Astrocyte (in vitro differentiated cells and primary cell): Measurements from ENCODE around the gene LAMB1. TPM values are rescaled to one million over a fixed set of nuclear protein-coding genes. Genes with fewer than 3 reads are reported as not detected.

Source experiments
- DNase-seq: peaks from one replicate; pipeline ENCODE4 v3.0.0-alpha.2; 2010; ENCODE audit warnings: low read depth
- FAIRE-seq: peaks from 2 replicates; lab custom pipeline; 2011; peaks lifted over from hg19 to GRCh38; lab: Jason Lieb, UNC
- H2AFZ ChIP-seq: 2 replicates; pipeline ENCODE4 v1.6.0; 2012; ENCODE audit warnings: low read depth, low read length, inconsistent platforms
- H3K27ac ChIP-seq: 2 replicates; pipeline ENCODE4 v1.5.1; 2011; ENCODE audit warnings: low read depth, low read length, inconsistent platforms
- H3K27me3 ChIP-seq: 2 replicates; pipeline ENCODE4 v1.6.0; 2011; ENCODE audit warnings: low read length, inconsistent platforms; ENCODE audit not compliant: insufficient read depth
- H3K36me3 ChIP-seq: 2 replicates; pipeline ENCODE4 v1.5.1; 2011; ENCODE audit warnings: low read length, inconsistent platforms; ENCODE audit not compliant: insufficient read depth
- H3K4me1 ChIP-seq: 2 replicates; pipeline ENCODE4 v1.5.1; 2011; ENCODE audit warnings: low read length, inconsistent platforms; ENCODE audit not compliant: insufficient read depth
- H3K4me2 ChIP-seq: 2 replicates; pipeline ENCODE4 v1.6.0; 2012; ENCODE audit warnings: low read length, inconsistent platforms
- H3K4me3 ChIP-seq: 2 replicates; pipeline ENCODE4 v1.5.1; 2011; ENCODE audit warnings: low read depth, mild to moderate bottlenecking, low read length, inconsistent platforms; ENCODE audit not compliant: insufficient read depth
- H3K79me2 ChIP-seq: 2 replicates; pipeline ENCODE4 v1.6.0; 2012; ENCODE audit warnings: mild to moderate bottlenecking, low read length, inconsistent platforms; ENCODE audit not compliant: insufficient read depth
- H3K9ac ChIP-seq: 2 replicates; pipeline ENCODE4 v1.6.0; 2012; ENCODE audit warnings: mild to moderate bottlenecking, low read length, inconsistent platforms
- H3K9me3 ChIP-seq: 2 replicates; pipeline ENCODE4 v1.5.1; 2012; ENCODE audit warnings: low read depth, mild to moderate bottlenecking, low read length, inconsistent platforms; ENCODE audit not compliant: insufficient read depth
- H4K20me1 ChIP-seq: 2 replicates; pipeline ENCODE4 v1.6.0; 2012; ENCODE audit warnings: low read length, inconsistent platforms; ENCODE audit not compliant: insufficient read depth
- H3K27ac Mint-ChIP-seq: one replicate; pipeline ENCODE4 v1.8.0; 2021; ENCODE audit warnings: mild to moderate bottlenecking, mixed read lengths; ENCODE audit not compliant: unreplicated experiment
- H3K27me3 Mint-ChIP-seq: one replicate; pipeline ENCODE4 v1.8.0; 2021; ENCODE audit warnings: low read depth, mixed read lengths; ENCODE audit not compliant: unreplicated experiment
- H3K36me3 Mint-ChIP-seq: one replicate; pipeline ENCODE4 v1.8.0; 2021; ENCODE audit warnings: low read depth, mixed read lengths; ENCODE audit not compliant: unreplicated experiment
- H3K4me1 Mint-ChIP-seq: one replicate; pipeline ENCODE4 v1.8.0; 2021; ENCODE audit warnings: low read depth, mixed read lengths; ENCODE audit not compliant: unreplicated experiment
- H3K4me3 Mint-ChIP-seq: one replicate; pipeline ENCODE4 v1.8.0; 2021; ENCODE audit warnings: mild to moderate bottlenecking, moderate library complexity, mixed read lengths; ENCODE audit not compliant: unreplicated experiment
- H3K9me3 Mint-ChIP-seq: one replicate; pipeline ENCODE4 v1.8.0; 2021; ENCODE audit warnings: mild to moderate bottlenecking, mixed read lengths; ENCODE audit not compliant: unreplicated experiment
- EZH2 ChIP-seq: IDR thresholded peaks from 2 replicates; pipeline ENCODE4 v1.6.1; 2012; ENCODE audit warnings: mild to moderate bottlenecking, low read length, inconsistent platforms; ENCODE audit not compliant: insufficient read depth
- total RNA-seq: library from RNA; stranded (reverse); gene quantifications from 2 replicates; pipeline ENCODE4 v1.2.1, GENCODE V29; 2021
- TF ChIP-seq, protein P1 (sequence below): IDR thresholded peaks from 2 replicates; pipeline ENCODE4 v1.5.1; 2011; ENCODE audit warnings: low read depth, mild to moderate bottlenecking, inconsistent platforms, low read length, moderate library complexity; ENCODE audit not compliant: insufficient read depth

The LAMB1 gene
- total RNA-seq, 1 donor from 2014 or later = 403 TPM

DNA sequence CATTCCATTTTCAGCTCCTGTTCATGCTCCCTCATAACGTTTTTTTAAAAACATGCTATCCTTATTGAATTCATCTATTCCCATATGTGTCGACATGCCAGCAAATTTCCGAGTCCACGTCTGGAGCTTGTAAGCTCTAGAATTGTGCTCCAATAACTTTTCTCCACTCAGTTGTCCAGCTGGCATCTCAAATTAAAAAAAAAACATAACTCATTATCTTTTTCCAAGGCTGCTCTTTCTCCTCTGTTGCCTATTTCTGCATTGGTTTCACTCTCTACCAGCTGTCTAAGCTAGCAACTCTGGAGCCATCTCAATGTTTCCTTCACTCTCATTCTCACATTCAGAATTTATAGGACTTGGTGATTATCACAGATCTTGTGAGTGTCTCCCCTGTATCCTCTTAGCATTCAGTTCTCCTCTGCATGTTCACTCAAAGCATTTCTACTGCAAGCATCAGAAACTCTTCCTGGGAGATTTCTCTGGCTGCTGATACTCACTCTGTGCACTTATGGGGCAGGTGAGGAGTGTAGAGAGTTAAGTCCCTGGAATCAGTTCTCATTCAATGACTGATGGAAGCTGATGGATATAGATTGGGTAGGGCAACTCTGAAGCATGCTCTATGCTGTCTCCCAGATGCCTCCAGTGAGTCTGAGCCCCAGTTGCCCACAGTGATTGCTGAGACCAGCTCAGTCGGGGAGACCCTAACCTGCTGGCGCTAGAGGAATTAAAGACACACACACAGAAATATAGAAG lies 118.7 kb downstream of the LAMB1 start:
- Histone ChIP-seq H3K4me1 (peaks cover under 1% of the 10 kb centered on the region), H3K79me2 (no peaks in the 10 kb centered on the region), H3K4me2 (no peak overlapping the region), H3K9me3 (no peaks in the 10 kb centered on the region), H3K27me3 (peaks cover 27% of the 10 kb centered on the region), H3K27ac (no peak overlapping the region), H4K20me1 (no peaks in the 10 kb centered on the region), H2AFZ (no peak overlapping the region), H3K36me3 (no peaks in the 10 kb centered on the region), H3K9ac (no peak overlapping the region), H3K4me3 (no peak overlapping the region)
- no peaks in the 10 kb centered on the region for H3K36me3 Mint-ChIP-seq
- H3K4me1 Mint-ChIP-seq = peaks cover 2% of the 10 kb centered on the region
- no peak overlapping the region for H3K27ac Mint-ChIP-seq
- peaks cover 1% of the 10 kb centered on the region for H3K9me3 Mint-ChIP-seq
- DNase-seq (no peak), FAIRE-seq (no peak)
- peaks cover 12% of the 10 kb centered on the region for H3K27me3 Mint-ChIP-seq
- H3K4me3 Mint-ChIP-seq = no peak overlapping the region
- TF ChIP-seq, protein P1, sequence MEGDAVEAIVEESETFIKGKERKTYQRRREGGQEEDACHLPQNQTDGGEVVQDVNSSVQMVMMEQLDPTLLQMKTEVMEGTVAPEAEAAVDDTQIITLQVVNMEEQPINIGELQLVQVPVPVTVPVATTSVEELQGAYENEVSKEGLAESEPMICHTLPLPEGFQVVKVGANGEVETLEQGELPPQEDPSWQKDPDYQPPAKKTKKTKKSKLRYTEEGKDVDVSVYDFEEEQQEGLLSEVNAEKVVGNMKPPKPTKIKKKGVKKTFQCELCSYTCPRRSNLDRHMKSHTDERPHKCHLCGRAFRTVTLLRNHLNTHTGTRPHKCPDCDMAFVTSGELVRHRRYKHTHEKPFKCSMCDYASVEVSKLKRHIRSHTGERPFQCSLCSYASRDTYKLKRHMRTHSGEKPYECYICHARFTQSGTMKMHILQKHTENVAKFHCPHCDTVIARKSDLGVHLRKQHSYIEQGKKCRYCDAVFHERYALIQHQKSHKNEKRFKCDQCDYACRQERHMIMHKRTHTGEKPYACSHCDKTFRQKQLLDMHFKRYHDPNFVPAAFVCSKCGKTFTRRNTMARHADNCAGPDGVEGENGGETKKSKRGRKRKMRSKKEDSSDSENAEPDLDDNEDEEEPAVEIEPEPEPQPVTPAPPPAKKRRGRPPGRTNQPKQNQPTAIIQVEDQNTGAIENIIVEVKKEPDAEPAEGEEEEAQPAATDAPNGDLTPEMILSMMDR = no peak
- TF ChIP-seq EZH2 = no peak

DNA sequence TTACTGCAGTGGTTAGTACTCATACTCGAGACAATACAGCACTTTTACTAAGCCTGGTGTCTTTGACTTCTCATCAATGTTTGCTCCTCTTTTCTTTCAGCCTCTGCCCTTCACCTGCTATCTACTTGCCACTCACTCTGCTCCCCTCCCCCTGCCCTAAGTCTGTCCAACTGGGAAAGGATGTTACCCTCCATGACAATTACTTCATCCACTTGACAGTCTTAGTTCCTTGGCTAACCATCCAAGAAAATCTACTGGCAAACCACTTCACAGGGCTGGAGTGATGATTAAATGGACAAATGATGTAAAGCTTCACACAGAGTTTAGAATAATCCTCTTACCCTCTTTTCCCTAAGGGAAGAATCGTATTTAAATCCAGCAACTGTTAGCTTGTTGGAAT lies 120.2 kb downstream of the LAMB1 start:
- Mint-ChIP-seq H3K27me3 (peaks cover 12% of the 10 kb centered on the region), H3K36me3 (no peaks in the 10 kb centered on the region), H3K9me3 (peaks cover 1% of the 10 kb centered on the region), H3K4me3 (no peak overlapping the region), H3K27ac (no peak overlapping the region), H3K4me1 (peaks cover 7% of the 10 kb centered on the region)
- Histone ChIP-seq H3K27ac (no peak overlapping the region), H3K27me3 (peaks cover 27% of the 10 kb centered on the region), H2AFZ (no peak overlapping the region), H4K20me1 (no peaks in the 10 kb centered on the region), H3K36me3 (no peaks in the 10 kb centered on the region), H3K4me2 (no peak overlapping the region), H3K4me1 (peaks cover 3% of the 10 kb centered on the region), H3K79me2 (no peaks in the 10 kb centered on the region), H3K4me3 (no peak overlapping the region), H3K9ac (no peak overlapping the region), H3K9me3 (no peaks in the 10 kb centered on the region)
- FAIRE-seq = no peak
- DNase-seq = no peak
- TF ChIP-seq EZH2 = no peak
- TF ChIP-seq, protein P1 = no peak

DNA sequence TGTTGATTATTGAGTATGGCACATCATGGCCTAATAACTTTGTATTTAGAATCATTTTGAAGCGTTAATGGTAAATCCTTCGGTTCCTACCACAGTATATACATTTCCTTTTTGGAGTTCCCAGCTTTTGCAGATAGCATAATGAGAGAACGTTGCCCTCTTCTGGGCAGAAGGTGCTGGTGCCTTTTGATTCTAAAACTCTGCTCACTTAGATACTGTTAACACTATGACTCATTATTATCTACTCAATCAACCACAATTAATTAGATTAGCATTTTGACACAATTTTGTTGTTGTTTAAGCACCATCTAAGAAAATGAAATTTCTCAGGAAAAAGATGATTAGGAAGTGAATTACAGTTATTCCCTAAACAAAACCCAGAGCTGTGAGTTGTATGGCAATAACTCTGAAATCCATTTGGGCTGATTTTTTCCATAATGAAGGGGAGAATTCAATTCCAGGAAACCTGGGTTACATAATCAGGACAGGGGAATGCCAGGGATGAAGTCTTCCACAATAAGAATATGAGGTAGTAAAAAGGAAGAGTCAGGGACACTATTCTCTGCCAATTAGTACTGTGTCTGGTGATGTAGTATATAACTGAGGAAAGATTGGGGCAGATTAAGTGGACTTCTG lies 123.4 kb downstream of the LAMB1 start:
- H3K27ac ChIP-seq = no peak overlapping the region
- no peaks in the 10 kb centered on the region for H3K36me3 ChIP-seq
- H4K20me1 ChIP-seq = no peaks in the 10 kb centered on the region
- no peaks in the 10 kb centered on the region for H3K79me2 ChIP-seq
- Mint-ChIP-seq H3K9me3 (peaks cover 1% of the 10 kb centered on the region), H3K27ac (no peak overlapping the region), H3K36me3 (no peaks in the 10 kb centered on the region), H3K4me3 (no peak overlapping the region), H3K4me1 (peaks cover 7% of the 10 kb centered on the region), H3K27me3 (peaks cover 8% of the 10 kb centered on the region)
- peak; percentile 44 for DNase-seq
- H3K4me2 ChIP-seq = no peak overlapping the region
- no peak overlapping the region for H2AFZ ChIP-seq
- no peaks in the 10 kb centered on the region for H3K9me3 ChIP-seq
- no peak overlapping the region for H3K9ac ChIP-seq
- H3K4me1 ChIP-seq = peaks cover 3% of the 10 kb centered on the region
- H3K4me3 ChIP-seq = no peak overlapping the region
- TF ChIP-seq, protein P1 = peak; percentile 82
- no peak for TF ChIP-seq EZH2
- FAIRE-seq = no peak
- H3K27me3 ChIP-seq = peaks cover 12% of the 10 kb centered on the region
